CD4-positive, alpha-beta T cell treated with Interleukin-12 subunit alpha and Interleukin-12 subunit beta, for 1 hour (primary cell): Measurements from ENCODE around the gene NOA1.

Experiments used
- DNase-seq: peaks from one replicate; pipeline ENCODE4 v3.0.0-alpha.2; 2020

NOA1 gene

GRCh38 chr4:56977321-56978012, at the start of gene NOA1:
Gene NOA1, minus strand, starts transcription at chr4:56977606. Its CDS starts 21 bp downstream, at chr4:56977585.
- peak; percentile 99 for DNase-seq

DNA sequence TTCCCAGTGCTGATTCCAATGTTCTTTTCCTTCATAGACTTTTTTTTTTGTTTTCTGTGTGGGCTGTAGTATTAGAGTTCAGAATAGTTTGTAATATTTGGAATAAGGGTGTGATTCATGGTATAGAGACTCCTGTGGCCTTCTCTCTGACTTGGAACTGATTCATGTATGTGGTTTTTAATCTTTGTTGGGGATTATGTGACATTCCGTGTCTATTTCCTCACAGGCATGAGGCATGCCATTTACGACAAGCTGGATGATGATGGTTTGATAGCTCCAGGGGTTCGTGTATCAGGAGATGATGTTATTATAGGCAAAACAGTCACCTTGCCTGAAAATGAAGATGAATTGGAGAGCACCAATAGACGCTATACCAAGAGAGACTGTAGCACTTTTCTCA, 45.7 kb upstream of the NOA1 start:
- no peak for DNase-seq

DNA sequence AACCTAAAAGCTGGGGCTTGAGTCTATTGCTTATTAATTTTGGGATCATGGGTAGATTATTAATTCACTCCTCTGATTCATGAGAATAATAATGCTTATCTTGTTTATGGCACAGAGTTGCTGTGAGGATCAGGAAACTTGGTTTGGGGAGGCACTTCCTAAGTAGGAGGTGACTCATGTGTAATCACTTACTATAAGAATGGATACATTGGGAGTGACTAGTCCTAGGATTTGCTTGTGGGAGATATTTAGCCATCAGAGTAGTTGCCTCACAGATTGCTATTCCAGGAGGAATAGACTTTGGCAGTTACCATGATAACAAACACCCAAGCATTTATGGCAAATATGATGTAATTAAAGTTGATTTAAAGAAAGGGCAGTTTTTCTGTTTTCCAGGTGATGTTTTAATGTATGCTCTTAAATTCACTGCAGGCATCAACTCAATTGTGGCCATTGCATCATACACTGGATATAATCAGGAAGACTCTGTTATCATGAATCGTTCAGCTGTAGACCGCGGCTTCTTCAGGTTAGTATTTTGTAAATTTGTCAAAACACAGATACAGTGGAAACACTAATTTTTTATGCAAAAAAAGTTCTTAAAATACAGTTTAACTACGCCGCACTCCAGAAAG, 43.2 kb upstream of the NOA1 start:
- no peak for DNase-seq

DNA sequence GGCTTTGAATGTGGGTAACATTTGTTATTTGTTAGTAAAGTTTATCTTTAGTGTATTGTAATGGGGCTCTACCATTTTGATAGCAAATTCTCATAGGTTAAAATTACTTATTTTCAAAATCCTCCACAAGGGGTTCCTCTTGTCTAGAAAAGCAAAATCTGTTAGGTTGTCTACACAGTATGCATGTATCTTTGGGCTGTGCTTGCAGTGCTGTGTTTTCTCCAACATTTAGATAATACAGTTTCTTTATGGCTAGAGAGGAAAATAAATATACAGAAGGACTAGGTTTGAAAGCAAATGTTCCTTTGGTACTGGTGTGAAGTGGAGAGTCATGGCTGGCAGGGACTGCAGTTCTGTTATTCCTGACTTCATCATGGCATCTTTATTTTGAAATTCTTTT, 41.6 kb upstream of the NOA1 start:
- DNase-seq, result no peak

DNA sequence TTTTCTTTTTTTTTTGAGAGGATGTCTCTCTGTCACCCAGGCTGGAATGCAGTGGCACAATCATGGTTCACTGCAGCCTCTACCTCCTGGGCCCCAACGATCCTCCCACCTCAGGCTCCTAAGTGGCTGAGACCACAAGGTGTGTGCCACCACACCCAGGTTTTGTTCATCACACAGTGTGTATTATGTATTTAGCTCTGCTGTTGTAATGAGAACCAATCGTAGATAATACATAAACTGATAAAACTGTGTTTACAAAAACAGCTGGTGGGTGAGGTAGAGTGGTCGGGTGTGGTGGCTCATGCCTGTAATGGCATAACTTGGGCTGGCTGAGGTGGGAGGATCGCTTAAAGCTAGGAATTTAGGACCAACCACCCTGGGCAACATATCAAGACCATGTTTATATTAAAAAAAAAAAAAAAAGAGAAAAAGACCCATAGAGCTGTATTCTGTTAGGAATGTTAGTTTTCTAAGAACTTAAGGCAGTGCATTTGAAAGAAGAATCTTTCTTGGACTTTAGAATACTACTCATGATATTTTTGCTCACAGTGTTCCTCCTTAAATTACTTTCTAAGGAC, 36.2 kb upstream of the NOA1 start:
- no peak for DNase-seq

- no peak for DNase-seq
Observed at GRCh38 chr4:56999751-57000150, 22.3 kb upstream of the NOA1 start.

DNA sequence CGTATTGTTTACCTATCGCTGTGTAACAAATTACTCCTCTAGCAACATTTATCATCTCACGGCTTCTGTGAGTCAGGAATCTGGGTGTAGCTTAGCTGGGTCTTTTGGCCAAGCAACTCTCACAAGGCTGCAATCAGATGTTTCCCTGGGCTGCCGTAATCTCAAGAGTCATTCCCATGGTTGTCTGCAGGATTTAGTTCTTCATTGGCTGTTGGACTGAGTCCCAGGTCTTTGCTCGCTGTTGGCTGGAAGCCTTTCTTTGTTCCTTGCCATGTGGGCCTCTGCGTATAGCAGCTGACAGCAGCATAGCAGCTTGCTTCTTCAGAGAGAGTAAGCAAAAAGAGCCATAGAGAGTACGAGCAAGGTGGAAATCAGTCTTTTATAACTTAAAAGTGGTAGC, 18.1 kb upstream of the NOA1 start:
- DNase-seq, result no peak

DNA sequence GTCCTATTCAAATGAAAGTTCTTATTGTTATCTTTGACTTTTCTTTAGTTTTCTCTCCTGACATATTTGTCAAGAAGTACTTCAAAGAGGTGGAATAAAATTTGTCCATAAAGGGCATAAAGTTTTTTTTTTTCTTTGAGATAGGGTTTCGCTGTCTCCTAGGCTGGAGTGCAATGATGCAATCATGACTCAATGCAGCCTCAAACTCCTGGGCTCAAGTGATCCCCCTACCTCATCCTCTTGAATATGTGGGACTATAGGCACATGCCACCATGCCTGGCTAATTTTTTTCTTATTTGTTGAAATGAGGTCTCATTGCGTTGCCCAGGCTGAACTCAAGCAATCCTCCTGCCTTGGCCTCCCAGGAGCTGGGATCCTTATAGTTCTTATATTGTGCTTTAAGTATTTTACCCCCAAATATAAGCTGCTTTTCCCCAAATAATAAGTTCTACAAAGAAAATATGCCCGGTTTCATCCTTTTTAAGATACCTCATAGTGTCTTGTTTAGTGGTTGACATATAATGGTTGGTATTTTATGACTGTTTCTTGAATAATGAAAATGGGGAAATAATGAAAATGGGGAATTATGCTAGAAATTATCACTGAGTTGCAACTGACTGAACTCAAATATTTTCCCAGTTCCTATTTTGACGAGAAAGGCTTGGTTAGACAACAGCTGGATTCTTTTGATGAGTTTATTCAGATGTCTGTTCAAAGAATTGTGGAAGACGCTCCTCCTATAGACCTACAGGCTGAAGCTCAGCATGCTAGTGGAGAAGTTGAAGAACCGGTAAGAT, 12.9 kb upstream of the NOA1 start:
- DNase-seq, result no peak

GRCh38 chr4:56986952-56987351, 9.5 kb upstream of the NOA1 start:
- DNase-seq, result no peak

- DNase-seq, result no peak
Observed at GRCh38 chr4:56986192-56986591, 8.8 kb upstream of the NOA1 start.

GRCh38 chr4:56981795-56982201, 4.4 kb upstream of the NOA1 start:
- peak; percentile 5 for DNase-seq

- DNase-seq, result peak; percentile 51
Observed at GRCh38 chr4:56979421-56980072, 2.1 kb upstream of the NOA1 start.

- DNase-seq, result peak; percentile 89
Observed at GRCh38 chr4:56978750-56979303, 1.4 kb upstream of the NOA1 start, which contains the start of gene POLR2B. Gene POLR2B, plus strand, starts transcription at chr4:56978896. Its CDS starts 90 bp downstream, at chr4:56978986.

GRCh38 chr4:56976837-56977320, 527 bp downstream of the NOA1 start:
- DNase-seq, result peak; percentile 54

DNA sequence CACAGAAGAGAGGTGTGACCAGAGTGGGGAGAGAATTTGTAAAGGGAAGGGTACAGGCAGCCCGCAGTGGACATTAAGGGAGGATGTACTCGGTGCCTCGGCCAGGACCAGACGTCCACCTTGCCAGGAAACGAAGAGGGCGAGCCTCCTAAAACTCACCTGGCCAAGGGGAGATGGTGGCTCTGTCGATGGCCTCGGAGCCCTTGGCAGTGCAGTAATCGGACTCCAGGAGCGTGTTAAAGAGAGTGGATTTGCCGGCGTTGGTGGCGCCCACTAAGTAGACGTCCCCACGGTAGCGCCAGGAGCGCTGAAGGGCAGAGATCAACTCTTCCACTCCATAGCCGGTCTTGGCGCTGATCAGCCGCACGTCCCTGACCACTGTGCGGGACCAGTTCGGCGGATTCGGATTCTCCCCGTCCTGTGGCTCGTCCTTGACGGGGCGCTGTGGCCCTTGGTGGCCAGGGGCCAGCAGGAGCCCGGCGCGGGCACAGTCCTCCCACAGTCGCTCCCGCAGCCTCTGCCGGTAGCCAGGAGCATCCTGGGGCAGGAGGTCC, 1.0 kb downstream of the NOA1 start:
- DNase-seq, result no peak

DNA sequence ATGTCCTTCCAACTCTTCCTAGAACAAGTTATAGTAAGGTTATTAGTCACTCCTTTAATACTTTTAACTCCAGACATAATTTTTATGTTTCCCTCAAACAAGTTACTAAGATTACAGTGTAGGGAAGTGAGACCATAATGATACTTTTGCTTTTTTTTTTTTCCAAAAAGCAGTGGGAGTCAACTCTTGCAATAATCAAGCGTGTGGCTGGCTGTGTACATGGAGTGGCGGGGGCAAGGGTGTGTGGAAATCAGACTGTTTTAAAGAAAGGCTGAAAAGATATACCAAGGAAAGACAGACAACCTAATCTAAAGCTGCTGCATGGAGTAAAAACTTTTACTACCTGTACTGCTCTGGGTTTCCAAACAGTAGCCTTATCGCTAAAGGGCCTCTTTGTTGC, 4.1 kb downstream of the NOA1 start:
- DNase-seq, result no peak

DNA sequence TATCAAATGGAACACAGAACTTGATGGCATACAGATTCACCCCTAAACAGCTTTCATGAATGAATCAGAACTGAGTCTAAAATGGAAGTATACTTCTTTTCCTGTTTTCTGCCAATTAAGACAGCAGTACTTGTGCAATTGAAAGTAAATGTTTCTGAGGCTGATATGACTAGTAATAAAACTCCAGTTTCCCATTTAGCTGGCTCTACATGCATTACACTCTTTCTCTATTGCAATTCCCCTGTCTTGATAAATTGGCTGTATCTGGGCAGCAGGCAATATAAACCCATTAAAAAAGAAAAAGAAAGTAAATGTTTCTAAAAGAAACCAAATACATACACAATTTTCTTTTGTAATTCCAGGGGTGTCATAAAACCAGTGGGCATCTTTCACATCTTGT, 4.6 kb downstream of the NOA1 start:
- DNase-seq, result no peak

DNA sequence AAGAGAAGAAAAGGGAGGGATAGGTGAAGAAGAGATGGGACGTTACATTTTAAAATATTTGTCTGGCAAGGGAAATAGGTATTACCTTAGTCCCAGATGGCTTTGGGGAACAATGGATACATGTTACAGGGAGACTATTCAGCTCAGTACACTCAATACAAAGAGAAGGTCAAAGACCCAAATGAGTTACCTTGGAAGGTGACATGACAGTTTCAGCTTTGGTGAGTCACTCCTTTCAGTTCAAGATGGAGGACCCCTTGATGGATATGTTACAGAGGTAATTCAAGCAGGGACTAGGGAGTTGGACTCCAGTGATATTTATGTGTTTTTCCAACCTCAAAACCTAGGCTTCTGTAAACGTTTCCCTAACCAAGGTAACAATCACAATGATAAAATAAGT, 5.0 kb downstream of the NOA1 start:
- DNase-seq, result no peak

GRCh38 chr4:56971383-56971782, 6.0 kb downstream of the NOA1 start:
- no peak for DNase-seq

- DNase-seq, result no peak
Observed at GRCh38 chr4:56961107-56961500, 16.3 kb downstream of the NOA1 start.

DNA sequence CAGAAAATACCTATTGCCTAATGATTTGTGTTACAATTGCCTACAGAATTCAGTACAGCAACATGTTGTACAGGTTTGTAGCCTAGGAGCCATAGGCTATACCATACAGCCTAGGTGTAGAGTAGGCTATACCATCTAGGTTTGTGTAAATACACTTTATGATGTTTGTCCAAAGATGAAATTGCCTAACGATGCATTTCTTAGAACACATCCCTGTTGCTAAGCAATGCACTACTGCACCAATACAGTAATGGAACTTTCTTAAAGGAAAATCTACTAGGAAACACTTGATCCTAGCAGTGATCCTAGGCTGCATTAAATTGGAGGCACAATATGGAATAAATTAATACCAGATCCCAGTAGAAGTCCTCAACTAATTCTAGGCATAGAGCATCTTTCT, 18.3 kb downstream of the NOA1 start:
- no peak for DNase-seq

- no peak for DNase-seq
Observed at GRCh38 chr4:56958111-56958517, 19.3 kb downstream of the NOA1 start.
